A673 (cell line): ENCODE measurements around the gene BCL3. TPM values are rescaled to one million over a fixed set of nuclear protein-coding genes. Genes with fewer than 3 reads are reported as not detected.

ENCODE experiments used
- BruUV-seq: library from RNA; stranded (reverse); fragments of 400-500 nt; replicated peaks from 2 replicates; lab custom pipeline; 2021; lab: Mats Ljungman, UMichigan
- CTCF ChIA-PET: fragments of 300-600 bp; sonication (Branson Sonifier 250); formaldehyde crosslinking; loops from one replicate; lab custom pipeline; 2022; ENCODE audit warnings: antibody characterized with exemption; lab: Charles Lee
- POLR2A ChIA-PET: fragments of 300-600 bp; sonication (Branson Sonifier 250); formaldehyde crosslinking; loops from one replicate; lab custom pipeline; 2022; ENCODE audit warnings: antibody characterized with exemption; ENCODE audit not compliant: low non-redundant PET; lab: Charles Lee
- DNase-seq: peaks from one replicate; pipeline ENCODE4 v3.0.0-alpha.2; 2015; ENCODE audit warnings: low spot score
- H3K27ac ChIP-seq: fragments of 200-600 bp; sonication (generic); 2 replicates; pipeline ENCODE4 v1.5.1; 2016; ENCODE audit warnings: mixed run types, low read depth, mild to moderate bottlenecking, mixed read lengths, antibody characterized with exemption, low read length; ENCODE audit not compliant: poor library complexity, severe bottlenecking
- H3K27me3 ChIP-seq: fragments of 200-600 bp; sonication (generic); replicated peaks from 2 replicates; pipeline ENCODE4 v1.6.1; 2017; ENCODE audit warnings: mixed run types, low read depth, mild to moderate bottlenecking, mixed read lengths, antibody characterized with exemption, low read length; ENCODE audit not compliant: insufficient read depth, poor library complexity
- H3K36me3 ChIP-seq: fragments of 200-600 bp; sonication (generic); 2 replicates; pipeline ENCODE4 v1.6.1; 2016; ENCODE audit warnings: mixed run types, mild to moderate bottlenecking, mixed read lengths, antibody characterized with exemption, low read length; ENCODE audit not compliant: insufficient read depth, poor library complexity, severe bottlenecking
- H3K4me1 ChIP-seq: fragments of 200-600 bp; sonication (generic); 2 replicates; pipeline ENCODE4 v1.6.1; 2017; ENCODE audit warnings: mixed run types, mild to moderate bottlenecking, mixed read lengths, antibody characterized with exemption, low read length; ENCODE audit not compliant: insufficient read depth, poor library complexity, severe bottlenecking
- H3K4me3 ChIP-seq: fragments of 200-600 bp; sonication (generic); 2 replicates; pipeline ENCODE4 v1.5.1; 2016; ENCODE audit warnings: low read depth, mixed run types, mild to moderate bottlenecking, mixed read lengths, low read length; ENCODE audit not compliant: poor library complexity, severe bottlenecking
- H3K9me3 ChIP-seq: fragments of 200-600 bp; sonication (generic); 2 replicates; pipeline ENCODE4 v1.6.1; 2016; ENCODE audit warnings: mixed run types, low read depth, mild to moderate bottlenecking, mixed read lengths, antibody characterized with exemption, low read length; ENCODE audit not compliant: poor library complexity, severe bottlenecking
- CTCF ChIP-seq: fragments of 300-800, 200-600 bp; sonication (generic); conservative IDR thresholded peaks from 2 replicates; pipeline ENCODE4 v1.5.1; 2017; ENCODE audit warnings: low read depth, mild to moderate bottlenecking, antibody characterized with exemption, low read length, moderate library complexity, mixed read lengths
- EZH2 ChIP-seq: fragments of 200-600 bp; sonication (generic); IDR thresholded peaks from 2 replicates; pipeline ENCODE4 v1.6.1; 2017; ENCODE audit warnings: borderline replicate concordance, low read depth, mild to moderate bottlenecking, mixed read lengths, antibody characterized with exemption, low read length; ENCODE audit not compliant: poor library complexity, severe bottlenecking
- intact Hi-C: fragments of 100-400 bp; cut with micrococcal nuclease; formaldehyde crosslinking; loops from one replicate; pipeline ENCODE4 v1.10.0; 2022; ENCODE audit not compliant: unreplicated experiment
- total RNA-seq: library from RNA; stranded (reverse); gene quantifications from 2 replicates; pipeline ENCODE4 v1.2.3, GENCODE V29; 2021

BCL3 gene
- total RNA-seq, 1 experiment from 2014 or later = 6.6 TPM

DNA sequence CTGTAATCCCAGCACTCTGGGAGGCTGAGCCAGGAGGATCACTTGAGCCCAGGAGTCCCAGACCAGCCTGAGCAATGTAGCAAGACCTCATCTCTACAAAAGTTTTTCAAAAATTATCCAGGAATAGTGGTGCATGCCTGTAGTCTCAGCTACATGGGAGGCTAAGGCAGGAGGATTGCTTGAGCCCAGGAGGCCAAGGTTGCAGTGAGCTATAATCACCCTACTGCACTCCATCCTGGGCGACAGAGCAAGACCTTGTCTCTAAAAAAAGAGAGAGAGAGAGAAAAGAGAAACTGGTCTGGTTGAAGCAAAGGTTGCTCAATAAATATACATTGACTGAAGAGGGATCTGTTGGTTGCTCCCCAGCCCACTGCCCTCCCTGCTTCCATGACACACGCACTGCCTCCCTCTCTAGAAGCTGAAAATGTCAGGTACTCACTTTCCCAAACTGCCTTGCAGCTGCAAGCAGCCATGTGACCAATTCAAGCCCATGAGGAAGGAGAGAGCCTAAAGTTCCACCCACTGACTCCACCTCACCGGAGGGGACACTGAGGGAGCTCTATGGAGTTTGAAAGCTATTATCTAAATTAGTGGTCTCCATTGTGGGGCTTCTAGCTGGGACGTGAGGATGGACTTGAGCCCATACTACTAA is 35.5 kb upstream of the BCL3 start:
- H3K27me3 ChIP-seq = no peaks in the 10 kb centered on the region
- no peaks in the 10 kb centered on the region for H3K4me1 ChIP-seq
- TF ChIP-seq CTCF = no peak
- no peak for TF ChIP-seq EZH2
- no peak overlapping the region for H3K27ac ChIP-seq
- H3K36me3 ChIP-seq = no peaks in the 10 kb centered on the region
- ChIA-PET POLR2A (interaction anchor here (0.5 kb wide), 1 partner anchor 22 kb away, joined by 3 read pairs; no protein-coding TSS in a partner anchor), CTCF (interaction anchor here (1.3 kb wide), 1 partner anchor 11 kb away, joined by 3 read pairs; no protein-coding TSS in a partner anchor)
- H3K4me3 ChIP-seq = no peak overlapping the region
- no peaks in the 10 kb centered on the region for H3K9me3 ChIP-seq
- intact Hi-C loops = no loop called here
- BruUV-seq = no TSS peak
- no peak for DNase-seq

GRCh38 chr19:44714597-44715169 is 33.8 kb upstream of the BCL3 start:
- Histone ChIP-seq H3K27me3 (no peaks in the 10 kb centered on the region), H3K9me3 (no peaks in the 10 kb centered on the region), H3K36me3 (no peaks in the 10 kb centered on the region), H3K4me3 (no peak overlapping the region), H3K27ac (no peak overlapping the region), H3K4me1 (no peaks in the 10 kb centered on the region)
- TF ChIP-seq CTCF (no peak), EZH2 (no peak)
- DNase-seq = no peak
- POLR2A ChIA-PET = no interaction called here
- no TSS peak for BruUV-seq
- CTCF ChIA-PET = interaction anchor here (0.9 to 1.8 kb wide), 2 partner anchors 9 to 25 kb away, joined by 3 to 4 read pairs; no protein-coding TSS in a partner anchor
- intact Hi-C loops = no loop called here

DNA sequence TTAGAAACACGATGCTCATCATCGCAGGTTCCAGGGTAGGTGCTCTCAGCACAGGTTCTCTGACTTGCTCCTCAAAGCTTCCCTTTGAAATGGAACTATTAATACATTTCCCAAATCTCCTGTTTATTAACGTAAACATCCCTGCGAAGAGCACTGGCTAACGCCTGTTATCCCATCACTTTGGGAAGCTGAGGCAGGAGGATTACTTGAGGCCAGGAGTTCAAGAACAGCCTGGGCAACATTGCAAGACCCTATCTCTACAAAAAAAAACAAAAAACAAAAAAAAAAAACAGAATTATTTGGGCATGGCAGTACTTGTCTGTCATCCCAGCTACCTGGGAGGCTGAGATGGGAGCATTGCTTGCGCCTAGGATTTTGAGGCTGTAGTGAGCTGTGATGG is 30.9 kb upstream of the BCL3 start:
- intact Hi-C loops = no loop called here
- TF ChIP-seq EZH2 (no peak), CTCF (no peak)
- Histone ChIP-seq H3K27ac (no peak overlapping the region), H3K9me3 (no peaks in the 10 kb centered on the region), H3K36me3 (no peaks in the 10 kb centered on the region), H3K4me1 (no peaks in the 10 kb centered on the region), H3K27me3 (no peaks in the 10 kb centered on the region), H3K4me3 (no peak overlapping the region)
- no peak for DNase-seq
- BruUV-seq = no TSS peak
- CTCF ChIA-PET = interaction anchor here (0.6 to 0.7 kb wide), 2 partner anchors 129 to 147 kb away, joined by 3 read pairs; no protein-coding TSS in a partner anchor
- POLR2A ChIA-PET = interaction anchor here (0.6 kb wide), 1 partner anchor 54 kb away, joined by 4 read pairs; no protein-coding TSS in a partner anchor
